Epithelial cell of proximal tubule (primary cell): ENCODE measurements around the gene TMEM154. TPM values are rescaled to one million over a fixed set of nuclear protein-coding genes. Genes with fewer than 3 reads are reported as not detected.

Experiments used
- DNase-seq: peaks from one replicate; pipeline ENCODE4 v3.0.0-alpha.2; 2011; ENCODE audit warnings: low read depth
- H3K4me3 ChIP-seq: 2 replicates; pipeline ENCODE4 v1.5.1; 2011; ENCODE audit warnings: low read depth, mild to moderate bottlenecking, low read length
- CTCF ChIP-seq: conservative IDR thresholded peaks from 2 replicates; pipeline ENCODE4 v1.5.1; 2012; ENCODE audit warnings: low read depth, mild to moderate bottlenecking, low read length
- total RNA-seq: library from RNA; depleted of rRNA; stranded (reverse); fragments of >200 nt; gene quantifications from 2 replicates; pipeline ENCODE4 v1.2.3, GENCODE V29; 2015

Gene TMEM154
- total RNA-seq, 1 donor from 2014 or later = 11.8 TPM

- TF ChIP-seq CTCF = no peak
- DNase-seq = no peak
- no peak overlapping the region for H3K4me3 ChIP-seq
Measured at GRCh38 chr4:152577708-152578396, 101.9 kb downstream of the TMEM154 start.

GRCh38 chr4:152575533-152575932, 104.3 kb downstream of the TMEM154 start:
- no peak for DNase-seq
- H3K4me3 ChIP-seq = no peak overlapping the region
- no peak for TF ChIP-seq CTCF

GRCh38 chr4:152573861-152574260, 105.9 kb downstream of the TMEM154 start:
- no peak overlapping the region for H3K4me3 ChIP-seq
- TF ChIP-seq CTCF = no peak
- no peak for DNase-seq

GRCh38 chr4:152572417-152573086, 107.2 kb downstream of the TMEM154 start:
- H3K4me3 ChIP-seq = no peak overlapping the region
- no peak for DNase-seq
- no peak for TF ChIP-seq CTCF

- no peak for TF ChIP-seq CTCF
- no peak for DNase-seq
- no peak overlapping the region for H3K4me3 ChIP-seq
Measured at GRCh38 chr4:152571770-152572169, 108.0 kb downstream of the TMEM154 start.

GRCh38 chr4:152571296-152571695, 108.5 kb downstream of the TMEM154 start:
- no peak for DNase-seq
- TF ChIP-seq CTCF = no peak
- H3K4me3 ChIP-seq = no peak overlapping the region

Other genes with a start within 250 kb of the TMEM154 start
- 8.8 and 32.9 TPM in 2 replicates for gene FBXW7, start 143.9 kb downstream of the TMEM154 start, total RNA-seq
- 0.12 and 0.36 TPM in 2 replicates for gene TIGD4, start 99.7 kb upstream of the TMEM154 start, total RNA-seq
- gene ARFIP1, start 100.0 kb upstream of the TMEM154 start, total RNA-seq = 29.1 and 33.9 TPM in 2 replicates